GM12878 (cell line): ENCODE results near the gene UGT1A6. TPM values are rescaled to one million over a fixed set of nuclear protein-coding genes. Genes with fewer than 3 reads are reported as not detected.

Experiments used
- ATAC-seq: fragments of 200-7000 bp; cut with Tn5 transposase; 3 replicates; pipeline ENCODE4 v1.9.1; 2020; ENCODE audit warnings: mild to moderate bottlenecking, moderate library complexity
- BruUV-seq: library from RNA; stranded (reverse); fragments of 400-500 nt; replicated peaks from 2 replicates; lab custom pipeline; 2021; lab: Mats Ljungman, UMichigan
- CTCF ChIA-PET: fragments of 300-600 bp; sonication (Branson Sonifier 250); formaldehyde crosslinking; extraction: SDS; loops from one replicate; lab custom pipeline; 2021; ENCODE audit warnings: inconsistent platforms; lab: Yijun Ruan, JAX
- POLR2A ChIA-PET: fragments of 350-600 bp; formaldehyde crosslinking; extraction: SDS; loops from one replicate; lab custom pipeline; 2021; ENCODE audit warnings: inconsistent platforms; lab: Charles Lee
- RAD21 ChIA-PET: fragments of 300-600 bp; sonication (Branson Sonifier 250); formaldehyde crosslinking; loops from one replicate; lab custom pipeline; 2023; ENCODE audit warnings: antibody characterized with exemption; ENCODE audit not compliant: unreplicated experiment; lab: Charles Lee
- SMC1A ChIA-PET: fragments of 300-600 bp; sonication (Branson Sonifier 250); formaldehyde crosslinking; loops from one replicate; lab custom pipeline; 2023; ENCODE audit not compliant: unreplicated experiment, uncharacterized antibody; lab: Charles Lee
- DNase-seq: peaks from one replicate; pipeline ENCODE4 v3.0.0-alpha.2; 2011; ENCODE audit warnings: low read depth, low spot score
- FAIRE-seq: peaks from 3 replicates; lab custom pipeline; 2011; peaks lifted over from hg19 to GRCh38; lab: Jason Lieb, UNC
- H2AFZ ChIP-seq: 2 replicates; pipeline ENCODE4 v1.6.0; 2011; ENCODE audit warnings: low read depth, low read length, control low read depth; ENCODE audit not compliant: control insufficient read depth
- H3K27ac ChIP-seq: 2 replicates; pipeline ENCODE4 v1.5.1; 2011; ENCODE audit warnings: control low read depth; ENCODE audit not compliant: control insufficient read depth, insufficient read depth
- H3K27me3 ChIP-seq, 2 experiments: replicated peaks in 1 of 2; 2 replicates each; pipeline versions ENCODE4 v1.6.0 to v1.6.1; 2011; ENCODE audit warnings: low read length in 1 of 2; ENCODE audit not compliant: control insufficient read depth in 2 of 2, insufficient read depth in 2 of 2
- H3K36me3 ChIP-seq, 2 experiments: 2 replicates each; pipeline ENCODE4 v1.5.1; 2011; ENCODE audit warnings: low read length in 1 of 2; ENCODE audit not compliant: control insufficient read depth in 2 of 2, insufficient read depth in 2 of 2
- H3K4me1 ChIP-seq: 2 replicates; pipeline ENCODE4 v1.6.1; 2011; ENCODE audit warnings: mild to moderate bottlenecking, low read length, moderate library complexity, mixed read lengths; ENCODE audit not compliant: control insufficient read depth, insufficient read depth
- H3K4me2 ChIP-seq: 2 replicates; pipeline ENCODE4 v1.6.0; 2011; ENCODE audit warnings: control low read depth; ENCODE audit not compliant: control insufficient read depth, insufficient read depth
- H3K4me3 ChIP-seq: fragments of 200-600 bp; sonication (generic); 2 replicates; pipeline ENCODE4 v1.5.1; 2016
- H3K79me2 ChIP-seq: 2 replicates; pipeline ENCODE4 v1.6.0; 2011; ENCODE audit warnings: low read length; ENCODE audit not compliant: control insufficient read depth, insufficient read depth
- H3K9ac ChIP-seq: 2 replicates; pipeline ENCODE4 v1.8.0; 2011; ENCODE audit warnings: low read length, control low read depth, mixed read lengths; ENCODE audit not compliant: control insufficient read depth, insufficient read depth
- H3K9me3 ChIP-seq: replicated peaks from 3 replicates; pipeline ENCODE4 v1.5.1; 2011; ENCODE audit warnings: mild to moderate bottlenecking, low read length; ENCODE audit not compliant: control insufficient read depth, insufficient read depth
- H4K20me1 ChIP-seq: 2 replicates; pipeline ENCODE4 v1.6.0; 2011; ENCODE audit not compliant: control insufficient read depth, insufficient read depth
- ASH2L ChIP-seq: fragments of 300-600, 200-600 bp; sonication (generic); IDR thresholded peaks from 2 replicates; pipeline ENCODE4 v1.6.1; 2017; ENCODE audit warnings: low read depth, mild to moderate bottlenecking, borderline replicate concordance
- E2F8 ChIP-seq: fragments of 450-650 bp; IDR thresholded peaks from 2 replicates; pipeline ENCODE4 v1.6.1; 2018; ENCODE audit warnings: mild to moderate bottlenecking, low read depth, moderate library complexity; ENCODE audit not compliant: partially characterized antibody
- GABPA ChIP-seq: IDR thresholded peaks from 2 replicates; pipeline ENCODE4 v1.6.1; 2014; ENCODE audit warnings: antibody characterized with exemption, low read depth, mild to moderate bottlenecking, inconsistent platforms
- JUNB ChIP-seq: IDR thresholded peaks from 2 replicates; pipeline ENCODE4 v1.6.1; 2016; ENCODE audit warnings: antibody characterized with exemption, mild to moderate bottlenecking
- LARP7 ChIP-seq: fragments of 450-650 bp; IDR thresholded peaks from 2 replicates; pipeline ENCODE4 v1.6.1; 2017; ENCODE audit warnings: mild to moderate bottlenecking
- PRDM15 ChIP-seq: fragments of 450-650 bp; formaldehyde crosslinking; IDR thresholded peaks from 2 replicates; pipeline ENCODE4 v1.4.0; 2020; ENCODE audit warnings: mild to moderate bottlenecking, moderate library complexity
- RB1 ChIP-seq: fragments of 450-650 bp; formaldehyde crosslinking; IDR thresholded peaks from 2 replicates; pipeline ENCODE4 v1.6.1; 2017; ENCODE audit warnings: mild to moderate bottlenecking, borderline replicate concordance
- WGBS: methylation state at CpG from one replicate; pipeline ENCODE4 v1.1.6; 2016; ENCODE audit warnings: low lambda C conversion rate; ENCODE audit not compliant: insufficient replicate concordance, insufficient coverage; ENCODE audit errors: missing lambda C conversion rate; 5-methylcytosine and 5-hydroxymethylcytosine counted together
- in situ Hi-C: fragments of 300-500 bp; cut with MboI; formaldehyde crosslinking; loops from 9 replicates; pipeline ENCODE4 v1.14.3; 2018; ENCODE audit warnings: mixed read lengths
- intact Hi-C: fragments of 100-400 bp; cut with micrococcal nuclease; formaldehyde crosslinking; loops from one replicate; pipeline ENCODE4 v1.14.2; 2022; ENCODE audit not compliant: unreplicated experiment
- polyA plus RNA-seq, 11 experiments: library from polyadenylated mRNA; depleted of rRNA in 4 of 11; unstranded in 6 of 11; stranded (reverse) in 5 of 11; fragments of >200 nt; fragmentation: Nextera tagmentation in 4 of 11; fragmentation: Illumina TruSeq in 1 of 11; extraction: Ambion mirVana in 4 of 11; extraction: Trizol in 1 of 11; gene quantifications; 1 replicate in 1 of 11; 2 replicates in 10 of 11; pipeline versions ENCODE4 v1.2.1 to v1.2.3, GENCODE V29; 2011 to 2016; ENCODE audit warnings: inconsistent platforms in 2 of 11, missing spikeins in 2 of 11, low read depth in 1 of 11
- total RNA-seq, 4 experiments: library from RNA; depleted of rRNA in 3 of 4; stranded (reverse); fragments of >200 nt in 3 of 4; fragmentation: Illumina TruSeq in 1 of 4; extraction: Trizol in 1 of 4; gene quantifications; 2 replicates each; pipeline versions ENCODE4 v1.2.1 to v1.2.3, GENCODE V29; 2013 to 2021

The UGT1A6 gene
- total and polyA plus RNA-seq, 10 of the 15 experiments (the other 5 are each of a cell fraction or from before 2014, with no cell fraction given), result not detected

- CTCF ChIA-PET, result interaction anchor here (0.5 kb wide), 1 partner anchor 23 kb away, joined by 3 read pairs; no protein-coding TSS in a partner anchor
These were observed 127.4 kb downstream of the UGT1A6 start for GRCh38 chr2:233819884-233820773.

More at GRCh38 chr2:233819884-233820773, 127.4 kb downstream of the UGT1A6 start:
- H3K9me3 ChIP-seq, result no peaks in the 10 kb centered on the region
- no peak overlapping the region for H3K27ac ChIP-seq
- no peak for FAIRE-seq
- no peaks in the 10 kb centered on the region for H4K20me1 ChIP-seq
- H2AFZ ChIP-seq, result no peak overlapping the region
- BruUV-seq, result no TSS peak
- ATAC-seq, result no peak
- H3K4me3 ChIP-seq, result no peak overlapping the region
- ChIA-PET POLR2A (no interaction called here), SMC1A (interaction anchor here (1.0 kb wide), 1 partner anchor 9 kb away, joined by 3 read pairs; no protein-coding TSS in a partner anchor), RAD21 (no interaction called here)
- no peak for TF ChIP-seq GABPA
- no peak for TF ChIP-seq RB1
- no peak for TF ChIP-seq ASH2L
- no peak for TF ChIP-seq JUNB
- no peak for TF ChIP-seq LARP7
- TF ChIP-seq PRDM15, result no peak
- no peak for TF ChIP-seq E2F8
- intact Hi-C loops, result no loop called here
- no peaks in the 10 kb centered on the region for H3K4me1 ChIP-seq
- no peak for DNase-seq
- H3K4me2 ChIP-seq, result no peak overlapping the region
- 32% methylated on average over 18 of the region's 18 CpGs for WGBS
- H3K36me3 ChIP-seq, result no peaks in the 10 kb centered on the region
- no peaks in the 10 kb centered on the region for H3K79me2 ChIP-seq
- in situ Hi-C loops, result no loop called here
- no peaks in the 10 kb centered on the region; a peak in 3 of 4 replicates for H3K27me3 ChIP-seq
- H3K9ac ChIP-seq, result no peak overlapping the region
